Measurements from ENCODE around the gene RASD2. TPM values are rescaled to one million over a fixed set of nuclear protein-coding genes. Genes with fewer than 3 reads are reported as not detected.

RASD2 gene
- total and polyA plus RNA-seq, 2 experiments from 2014 or later = 0.61 to 1.1 TPM

DNA sequence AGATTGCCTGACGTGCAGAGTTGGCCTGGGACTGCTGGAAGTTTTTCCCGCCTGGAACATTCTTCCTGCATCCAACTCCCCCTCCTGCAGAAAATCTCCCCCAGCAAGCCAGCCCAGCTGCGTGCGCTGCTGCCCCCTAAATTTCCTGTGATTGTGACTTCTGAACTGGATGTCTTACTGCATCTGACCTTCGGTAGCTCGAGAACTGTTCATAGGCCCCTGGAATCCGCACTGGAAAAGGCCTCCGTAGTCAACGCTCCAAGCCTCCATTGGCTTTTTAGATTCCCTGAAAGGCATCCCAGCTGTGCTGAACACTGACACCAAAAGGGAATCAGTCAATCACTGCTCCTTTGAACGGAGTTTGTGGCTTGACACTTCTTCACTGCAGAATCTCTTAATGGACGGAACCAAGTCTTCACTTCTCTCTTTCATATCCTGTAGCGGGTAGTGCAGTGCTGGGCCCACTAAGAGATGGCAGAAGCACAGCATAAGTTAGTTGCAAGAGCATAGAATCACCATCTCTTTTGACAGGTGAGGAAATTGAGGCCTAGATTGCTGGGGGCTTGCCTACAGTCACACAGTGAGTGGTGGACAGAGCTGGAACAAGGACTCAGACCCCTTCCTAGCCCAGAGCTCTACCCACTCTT, 14.2 kb upstream of the RASD2 start:
- Histone ChIP-seq H3K36me3 (no peaks in the 10 kb centered on the region), H3K4me1 (ENCODE audit: low read depth) (no peaks in the 10 kb centered on the region), H3K27ac (no peak overlapping the region), H3K27me3 (peaks cover 3% of the 10 kb centered on the region), H3K9me3 (ENCODE audit: low read depth) (no peaks in the 10 kb centered on the region), H3K4me3 (no peak overlapping the region)
- TF ChIP-seq, protein P1, sequence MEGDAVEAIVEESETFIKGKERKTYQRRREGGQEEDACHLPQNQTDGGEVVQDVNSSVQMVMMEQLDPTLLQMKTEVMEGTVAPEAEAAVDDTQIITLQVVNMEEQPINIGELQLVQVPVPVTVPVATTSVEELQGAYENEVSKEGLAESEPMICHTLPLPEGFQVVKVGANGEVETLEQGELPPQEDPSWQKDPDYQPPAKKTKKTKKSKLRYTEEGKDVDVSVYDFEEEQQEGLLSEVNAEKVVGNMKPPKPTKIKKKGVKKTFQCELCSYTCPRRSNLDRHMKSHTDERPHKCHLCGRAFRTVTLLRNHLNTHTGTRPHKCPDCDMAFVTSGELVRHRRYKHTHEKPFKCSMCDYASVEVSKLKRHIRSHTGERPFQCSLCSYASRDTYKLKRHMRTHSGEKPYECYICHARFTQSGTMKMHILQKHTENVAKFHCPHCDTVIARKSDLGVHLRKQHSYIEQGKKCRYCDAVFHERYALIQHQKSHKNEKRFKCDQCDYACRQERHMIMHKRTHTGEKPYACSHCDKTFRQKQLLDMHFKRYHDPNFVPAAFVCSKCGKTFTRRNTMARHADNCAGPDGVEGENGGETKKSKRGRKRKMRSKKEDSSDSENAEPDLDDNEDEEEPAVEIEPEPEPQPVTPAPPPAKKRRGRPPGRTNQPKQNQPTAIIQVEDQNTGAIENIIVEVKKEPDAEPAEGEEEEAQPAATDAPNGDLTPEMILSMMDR (IDR thresholded peaks at IDR 0.05; ENCODE audit: low read depth, low read length) = no peak
- DNase-seq (ENCODE audit: low read depth in 1 of 2, low spot score in 1 of 2) = no peak

DNA sequence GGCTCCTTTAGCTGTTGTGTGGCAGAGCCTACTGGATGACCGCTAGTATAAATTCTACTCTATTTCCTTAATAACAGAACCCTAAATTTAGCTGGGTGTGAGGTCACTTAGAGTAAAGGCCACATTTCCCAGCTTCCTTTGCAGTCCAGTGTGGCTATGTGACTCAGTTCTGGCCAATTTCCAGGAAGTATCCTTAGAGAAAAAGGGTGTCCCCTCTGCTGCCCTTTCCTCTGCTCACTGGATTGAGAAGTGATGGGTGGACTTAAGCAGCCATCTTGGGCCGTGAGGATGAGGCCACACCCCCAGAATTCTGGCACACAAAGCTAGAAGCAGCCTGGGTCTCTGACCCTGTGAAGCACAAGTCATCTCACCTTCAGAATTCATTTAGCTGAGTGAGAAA, 11.7 kb upstream of the RASD2 start:
- Histone ChIP-seq H3K36me3 (no peaks in the 10 kb centered on the region), H3K4me3 (no peak overlapping the region), H3K27me3 (no peaks in the 10 kb centered on the region), H3K9me3 (ENCODE audit: low read depth) (no peaks in the 10 kb centered on the region), H3K27ac (no peak overlapping the region), H3K4me1 (ENCODE audit: low read depth) (no peaks in the 10 kb centered on the region)
- no peak for DNase-seq (ENCODE audit: low read depth in 1 of 2, low spot score in 1 of 2)
- TF ChIP-seq, protein P1 (IDR thresholded peaks at IDR 0.05; ENCODE audit: low read depth, low read length) = no peak

DNA sequence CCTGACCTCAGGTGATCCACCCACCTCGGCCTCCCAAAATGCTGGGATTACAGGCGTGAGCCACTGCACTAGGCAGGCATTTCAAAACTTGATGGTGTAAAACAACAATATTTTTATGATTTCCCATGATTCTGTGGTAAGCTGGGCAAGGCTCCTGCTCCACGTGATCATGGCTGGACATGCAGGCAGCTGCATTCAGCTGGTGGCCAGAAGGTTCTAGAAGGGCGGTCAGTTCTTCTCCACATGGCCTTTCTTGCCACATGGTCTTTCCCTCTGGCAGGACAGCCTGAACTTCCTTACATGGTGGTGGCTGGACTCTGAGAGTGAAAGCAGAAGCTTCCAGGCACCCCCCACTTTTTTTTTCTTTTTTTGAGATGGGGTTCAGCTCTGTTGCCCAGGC, 9.9 kb upstream of the RASD2 start:
- H3K27ac ChIP-seq = no peak overlapping the region
- no peak overlapping the region for H3K4me3 ChIP-seq
- no peaks in the 10 kb centered on the region for H3K4me1 ChIP-seq (ENCODE audit: low read depth)
- TF ChIP-seq, protein P1 (IDR thresholded peaks at IDR 0.05; ENCODE audit: low read depth, low read length) = no peak
- H3K9me3 ChIP-seq (ENCODE audit: low read depth) = no peaks in the 10 kb centered on the region
- H3K36me3 ChIP-seq = no peaks in the 10 kb centered on the region
- no peak for DNase-seq (ENCODE audit: low read depth in 1 of 2, low spot score in 1 of 2)
- H3K27me3 ChIP-seq = no peaks in the 10 kb centered on the region

DNA sequence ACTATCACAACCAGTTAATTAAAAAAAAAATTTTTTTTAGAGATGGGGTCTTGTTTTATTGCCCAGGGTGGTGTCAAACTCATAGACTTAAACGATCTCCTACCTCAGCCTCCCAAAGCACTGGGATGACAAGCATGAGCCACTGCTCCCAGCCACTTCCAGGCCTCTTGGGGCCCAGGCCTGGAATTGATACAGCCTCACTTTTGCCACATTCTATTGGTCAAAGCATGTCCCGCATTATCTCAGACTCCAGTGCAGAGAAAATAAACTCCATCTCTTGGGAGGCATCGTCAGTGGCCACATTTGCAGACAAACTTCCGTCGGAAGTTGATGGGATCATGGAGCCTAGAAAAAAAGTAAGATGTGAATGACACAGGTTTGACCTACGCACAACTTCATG, 9.4 kb upstream of the RASD2 start:
- DNase-seq (ENCODE audit: low read depth in 1 of 2, low spot score in 1 of 2) = no peak
- no peak overlapping the region for H3K4me3 ChIP-seq
- no peaks in the 10 kb centered on the region for H3K9me3 ChIP-seq (ENCODE audit: low read depth)
- H3K36me3 ChIP-seq = no peaks in the 10 kb centered on the region
- H3K4me1 ChIP-seq (ENCODE audit: low read depth) = no peaks in the 10 kb centered on the region
- no peaks in the 10 kb centered on the region for H3K27me3 ChIP-seq
- TF ChIP-seq, protein P1 (IDR thresholded peaks at IDR 0.05; ENCODE audit: low read depth, low read length) = no peak
- no peak overlapping the region for H3K27ac ChIP-seq

DNA sequence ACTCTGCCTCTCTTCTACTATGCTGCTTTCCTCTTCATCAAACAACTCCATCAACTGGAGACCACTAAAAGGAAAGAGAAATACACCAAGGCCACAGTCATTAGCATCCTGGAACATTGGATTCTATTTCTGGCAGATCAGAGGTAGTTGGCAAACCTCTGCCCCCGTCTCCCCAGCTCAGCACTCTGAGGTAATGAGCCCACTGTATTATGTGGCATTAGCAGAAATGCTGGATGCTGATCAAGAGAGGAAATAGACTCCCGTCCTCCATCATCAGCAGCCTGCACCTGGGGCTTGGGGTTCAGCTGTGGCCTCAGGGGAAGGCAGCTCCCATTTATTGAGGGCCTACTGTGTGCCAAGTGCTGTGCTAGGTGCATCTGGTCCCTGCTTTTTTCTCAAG, 9.0 kb upstream of the RASD2 start:
- H3K27ac ChIP-seq = no peak overlapping the region
- no peaks in the 10 kb centered on the region for H3K27me3 ChIP-seq
- H3K9me3 ChIP-seq (ENCODE audit: low read depth) = no peaks in the 10 kb centered on the region
- TF ChIP-seq, protein P1 (IDR thresholded peaks at IDR 0.05; ENCODE audit: low read depth, low read length) = no peak
- H3K4me3 ChIP-seq = no peak overlapping the region
- DNase-seq (ENCODE audit: low read depth in 1 of 2, low spot score in 1 of 2) = no peak
- no peaks in the 10 kb centered on the region for H3K36me3 ChIP-seq
- no peaks in the 10 kb centered on the region for H3K4me1 ChIP-seq (ENCODE audit: low read depth)

Data from cardiac muscle cell (in vitro differentiated cells and primary cell).